ENCODE data around the gene SPG21.

GRCh38 chr15:64969401-64969800 lies 20.3 kb downstream of the SPG21 start:
- TF ChIP-seq CTCF (IDR thresholded peaks at IDR 0.05) (no peak), POLR2A (IDR thresholded peaks at IDR 0.05) (no peak), POLR2AphosphoS5 (IDR thresholded peaks at IDR 0.05) (no peak), EP300 (IDR thresholded peaks at IDR 0.05) (no peak)

Data from sigmoid colon (tissue), 4 donors.